HS-27A (cell line): ENCODE measurements around the gene THEM5.

Experiments
- DNase-seq: peaks from one replicate; pipeline ENCODE4 v3.0.0-alpha.2; 2012; ENCODE audit warnings: low read depth, missing footprints

The THEM5 gene

GRCh38 chr1:151819976-151820623 lies 33.4 kb downstream of the THEM5 start:
- DNase-seq: no peak

- DNase-seq: no peak
Measured at GRCh38 chr1:151819227-151819835, 34.2 kb downstream of the THEM5 start.

GRCh38 chr1:151817353-151817730 lies 36.2 kb downstream of the THEM5 start:
- DNase-seq: no peak

GRCh38 chr1:151816548-151817352 lies 36.8 kb downstream of the THEM5 start:
- no peak for DNase-seq

DNA sequence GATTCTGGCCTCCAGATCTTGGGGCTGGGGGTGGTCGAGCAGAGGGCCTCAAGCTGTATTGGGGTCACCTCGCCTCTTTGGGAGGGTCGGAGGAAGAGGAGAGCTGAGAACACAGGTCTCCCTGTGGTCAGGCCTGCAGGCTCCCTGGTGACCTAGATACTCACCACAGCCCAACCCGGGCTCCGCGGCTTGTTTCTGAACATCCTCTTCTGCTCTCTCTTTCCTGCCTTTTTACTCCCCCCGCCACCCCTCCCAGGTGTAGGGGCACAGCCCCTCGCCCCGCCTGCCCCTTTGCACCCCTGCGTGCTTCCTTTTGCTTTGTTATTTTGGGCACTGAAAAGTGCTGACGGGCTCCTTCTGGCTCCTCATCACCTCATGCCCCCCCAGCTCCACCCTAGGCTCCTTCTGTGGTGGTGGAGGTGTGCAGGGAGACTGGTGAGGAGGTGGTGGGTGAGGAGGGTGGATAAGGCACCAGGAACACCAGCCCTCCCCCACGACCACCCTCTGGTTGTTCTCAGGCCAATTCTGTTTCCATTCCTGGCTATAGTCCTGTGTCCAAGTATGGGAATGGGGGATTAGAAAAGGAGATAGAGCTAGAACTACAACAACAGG lies 37.7 kb downstream of the THEM5 start:
- no peak for DNase-seq

DNA sequence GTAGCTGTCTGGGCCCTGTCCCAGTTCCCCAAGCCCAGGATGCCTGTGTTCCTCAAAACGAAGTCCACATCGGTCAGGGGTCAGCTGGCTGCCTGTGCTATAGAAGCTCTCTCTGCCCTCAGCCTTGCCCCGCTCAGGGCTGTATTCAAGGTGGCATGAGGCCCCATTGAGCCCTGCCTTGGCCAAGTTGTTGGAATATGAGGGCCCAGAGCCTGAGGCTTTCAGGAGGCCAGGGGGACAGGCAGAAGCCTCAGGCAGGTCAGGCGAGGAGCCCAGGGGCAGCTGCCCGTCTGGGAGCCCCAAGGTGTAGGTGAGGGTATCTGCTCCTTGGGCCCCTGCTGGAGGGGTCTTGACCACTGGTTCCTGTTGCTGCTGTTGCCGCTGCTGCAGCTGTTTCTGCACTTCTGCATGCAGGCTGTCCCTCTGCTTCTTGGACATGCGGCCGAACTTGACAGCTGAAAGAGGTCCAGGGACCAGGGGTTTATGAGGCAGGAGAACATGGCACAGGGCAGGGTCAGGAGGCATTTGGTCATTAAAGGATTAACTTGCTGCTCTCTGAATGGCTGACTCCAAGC lies 38.5 kb downstream of the THEM5 start:
- DNase-seq: no peak

- DNase-seq: no peak
Measured at GRCh38 chr1:151814426-151814825, 39.1 kb downstream of the THEM5 start.

GRCh38 chr1:151813271-151813977 lies 40.1 kb downstream of the THEM5 start:
- DNase-seq: no peak

GRCh38 chr1:151811181-151811580 lies 42.3 kb downstream of the THEM5 start:
- no peak for DNase-seq

DNA sequence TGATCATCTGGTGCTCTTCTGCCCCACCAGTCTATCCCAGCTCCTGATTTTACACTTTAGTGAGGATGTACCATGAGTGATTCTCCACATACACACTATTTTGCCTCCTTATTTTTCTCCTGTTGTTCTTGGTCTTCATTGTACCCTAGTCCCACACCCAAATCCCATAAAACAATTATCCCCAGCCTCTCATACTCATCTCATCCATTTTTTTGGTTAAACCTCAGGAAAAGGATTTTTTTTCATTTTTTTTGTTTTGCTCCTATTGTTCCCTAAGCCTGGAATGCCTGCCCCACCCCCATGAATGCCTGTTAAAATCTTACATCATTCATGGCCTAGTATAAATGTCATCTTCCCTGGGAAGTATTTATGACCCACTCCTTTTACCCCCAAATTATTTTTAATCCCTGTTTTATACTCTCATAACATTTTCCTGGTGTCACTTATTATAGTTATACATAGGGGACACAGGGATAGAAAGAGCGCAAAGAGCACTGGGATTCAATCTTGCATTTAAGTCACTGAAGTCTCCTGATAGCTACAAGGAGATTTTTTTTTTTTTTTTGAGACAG lies 43.4 kb downstream of the THEM5 start:
- no peak for DNase-seq

GRCh38 chr1:151809290-151809984 lies 44.1 kb downstream of the THEM5 start:
- no peak for DNase-seq

- no peak for DNase-seq
Measured at GRCh38 chr1:151807766-151808165, 45.7 kb downstream of the THEM5 start.

DNA sequence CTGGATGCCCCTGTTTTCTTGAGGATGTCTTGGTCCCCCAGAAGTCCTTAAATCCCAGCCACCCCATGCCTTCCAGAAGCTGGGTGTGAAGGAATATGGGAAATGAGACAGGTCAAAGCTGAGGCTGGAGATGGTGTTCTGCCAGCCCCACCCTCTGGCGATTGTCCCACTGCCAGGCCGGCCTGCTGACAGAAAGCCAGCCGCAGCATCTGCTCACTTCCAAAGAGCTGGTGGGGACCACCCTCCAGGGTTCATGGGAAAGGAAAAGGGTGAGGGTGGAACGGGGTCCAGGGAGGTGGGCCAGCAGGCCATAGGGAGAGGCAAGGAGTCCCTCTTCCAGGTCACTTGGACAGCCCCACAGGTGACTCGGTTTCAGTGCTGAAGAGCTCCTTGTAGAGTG lies 46.4 kb downstream of the THEM5 start:
- no peak for DNase-seq

DNA sequence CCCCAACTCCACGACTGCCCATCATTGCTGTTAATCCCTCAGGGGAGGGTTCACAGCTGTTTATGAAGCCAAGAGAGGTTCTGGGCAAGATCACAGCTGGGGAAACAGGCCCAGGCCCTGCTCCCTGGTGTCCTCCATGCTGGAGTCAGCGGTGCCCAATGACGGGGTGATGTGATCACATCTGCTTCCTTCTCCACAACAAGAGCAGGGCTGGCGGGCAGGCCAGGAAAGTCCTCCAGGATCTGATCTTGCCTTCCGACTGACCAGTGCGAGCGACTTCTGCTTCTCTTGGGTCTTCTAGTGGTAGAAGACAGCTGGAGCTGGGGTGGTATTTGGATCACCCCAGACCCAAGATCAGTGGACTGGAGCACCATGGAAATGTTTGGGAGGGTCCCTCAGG lies 47.3 kb downstream of the THEM5 start:
- DNase-seq: no peak

DNA sequence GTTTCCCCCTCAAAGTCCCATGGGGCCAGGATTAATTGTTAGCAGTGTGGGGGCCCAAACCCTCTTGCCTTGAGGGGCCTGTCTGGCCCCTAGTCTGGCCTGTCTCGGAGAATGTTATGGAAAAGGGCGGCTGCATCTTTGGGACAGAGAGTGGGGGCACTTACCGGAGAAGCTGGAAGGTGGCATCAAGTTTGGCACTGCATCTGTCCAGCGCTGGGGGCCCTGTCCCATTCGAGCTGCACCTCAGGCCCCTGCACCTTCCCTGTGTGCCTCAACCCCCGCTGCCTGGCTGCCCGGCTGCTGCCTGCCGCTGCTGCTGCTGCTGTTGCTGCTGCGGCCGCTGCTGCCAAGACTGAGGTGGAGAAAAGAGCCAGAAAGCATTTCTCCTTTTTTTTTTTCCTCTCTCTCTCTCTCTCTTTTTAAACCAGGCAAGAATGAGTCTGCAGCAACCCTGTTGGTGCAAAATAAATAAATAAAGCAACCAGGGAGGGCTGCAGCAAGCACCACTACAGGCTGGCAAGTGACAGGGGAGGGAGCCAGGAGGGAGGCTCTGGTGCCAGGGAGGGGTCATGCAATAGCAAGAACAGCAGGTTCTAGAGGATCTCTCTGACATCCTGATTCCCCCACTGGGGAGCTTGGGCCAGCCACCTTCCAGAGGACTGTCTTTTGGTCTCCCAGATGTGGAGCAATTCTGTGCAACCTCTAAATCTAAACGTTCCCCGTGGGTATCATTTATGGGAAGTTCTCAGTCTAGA lies 48.3 kb downstream of the THEM5 start, which contains the start of gene LINGO4:
Gene LINGO4 (minus strand): TSS at position 354 of the 755 bp plus-strand sequence. CDS start 2,715 bp downstream, outside the sequence.
- DNase-seq: no peak

DNA sequence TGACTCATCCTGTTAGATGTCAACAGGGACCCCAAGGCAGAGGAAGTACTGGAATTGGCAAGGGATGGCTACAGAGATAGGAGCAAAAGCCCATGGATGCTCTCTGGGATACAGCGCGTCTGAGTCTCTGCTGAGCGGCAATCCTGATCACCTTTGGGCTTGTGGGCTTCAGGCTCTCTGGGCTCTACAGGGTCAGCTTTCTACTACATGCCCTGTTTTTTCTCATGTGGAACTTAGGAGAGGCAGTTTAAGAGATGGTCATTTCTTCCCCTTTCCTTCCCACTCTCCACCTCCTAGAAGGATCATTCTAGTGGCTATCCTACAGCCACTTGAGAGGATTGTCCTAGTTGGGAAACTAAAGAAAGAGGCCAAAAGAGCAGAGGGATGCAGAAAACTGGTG lies 49.6 kb downstream of the THEM5 start:
- DNase-seq: no peak

- DNase-seq: no peak
Measured at GRCh38 chr1:151803164-151803563, 50.3 kb downstream of the THEM5 start.

DNA sequence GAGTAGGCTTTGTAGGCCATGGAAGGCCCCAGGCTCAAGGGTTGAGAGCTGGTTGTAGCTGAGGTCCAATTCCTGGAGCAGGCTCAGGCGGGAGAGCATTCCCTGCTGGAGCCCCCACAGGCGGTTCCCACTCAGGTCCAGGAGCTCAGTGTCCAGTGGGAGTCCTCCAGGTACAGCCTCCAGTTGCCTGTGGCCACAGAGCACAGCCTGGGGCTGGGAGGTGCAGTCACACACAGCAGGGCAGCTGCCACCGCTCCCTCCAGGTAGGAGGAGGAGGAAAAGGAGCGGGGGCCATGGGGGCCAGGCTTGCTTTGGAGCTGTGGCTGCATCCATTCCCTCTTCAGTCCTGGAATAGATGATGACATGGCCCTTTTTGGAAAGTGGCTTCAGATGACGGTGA lies 51.1 kb downstream of the THEM5 start:
- no peak for DNase-seq

- no peak for DNase-seq
Measured at GRCh38 chr1:151801846-151802245, 51.7 kb downstream of the THEM5 start.

- DNase-seq: no peak
Measured at GRCh38 chr1:151801310-151801820, 52.1 kb downstream of the THEM5 start.
